HCT116 (cell line): ENCODE data around the gene FSTL4.

Experiments
- CEBPB ChIP-seq: IDR thresholded peaks from 2 replicates; pipeline ENCODE4 v1.6.1; 2012; ENCODE audit warnings: low read depth
- CTCF ChIP-seq, 3 experiments: fragments of 200-600 bp in 1 of 3; sonication (generic) in 1 of 3; IDR thresholded peaks in 2 of 3; conservative IDR thresholded peaks in 1 of 3; 2 replicates each; pipeline ENCODE4 v1.5.1; 2012 to 2017; ENCODE audit warnings: low read depth in 2 of 3, low read length in 2 of 3, antibody characterized with exemption in 1 of 3, borderline replicate concordance in 1 of 3, control low read depth in 1 of 3, mild to moderate bottlenecking in 1 of 3, mixed read lengths in 1 of 3, mixed run types in 1 of 3, moderate library complexity in 1 of 3; ENCODE audit not compliant: insufficient read depth in 1 of 3
- EZH2 ChIP-seq: fragments of 200-600 bp; sonication (generic); IDR thresholded peaks from 2 replicates; pipeline ENCODE4 v1.6.1; 2017; ENCODE audit warnings: antibody characterized with exemption, mixed run types
- EZH2phosphoT487 ChIP-seq: fragments of 200-600 bp; IDR thresholded peaks from 2 replicates; pipeline ENCODE4 v1.6.1; 2018; ENCODE audit warnings: antibody characterized with exemption, borderline replicate concordance
- JUND ChIP-seq: IDR thresholded peaks from 2 replicates; pipeline ENCODE4 v1.6.1; 2012
- MAX ChIP-seq: IDR thresholded peaks from 2 replicates; pipeline ENCODE4 v1.6.1; 2012
- POLR2A ChIP-seq: IDR thresholded peaks from 2 replicates; pipeline ENCODE4 v1.7.0; 2011; ENCODE audit warnings: borderline replicate concordance; ENCODE audit not compliant: insufficient read depth, insufficient read length; ENCODE audit errors: extremely low read depth
- POLR2AphosphoS5 ChIP-seq: IDR thresholded peaks from 2 replicates; pipeline ENCODE4 v1.6.1; 2011; ENCODE audit warnings: mild to moderate bottlenecking, low read depth, low read length, moderate library complexity
- REST ChIP-seq: IDR thresholded peaks from 2 replicates; pipeline ENCODE4 v1.6.1; 2012; ENCODE audit warnings: low read depth
- TCF7L2 ChIP-seq: IDR thresholded peaks from 2 replicates; pipeline ENCODE4 v1.7.0; 2011; ENCODE audit warnings: borderline replicate concordance, inconsistent platforms; ENCODE audit not compliant: insufficient read depth, insufficient read length; ENCODE audit errors: extremely low read depth
- YY1 ChIP-seq: IDR thresholded peaks from 2 replicates; pipeline ENCODE4 v1.6.1; 2011; ENCODE audit warnings: low read length, low read depth, moderate library complexity, mild to moderate bottlenecking; ENCODE audit not compliant: insufficient replicate concordance; ENCODE audit errors: extremely low read depth
- ZFX ChIP-seq: fragments of 450-650 bp; IDR thresholded peaks from 2 replicates; pipeline ENCODE4 v1.6.1; 2017
- ZNF274 ChIP-seq: fragments of 200-500 bp; sonication (Bioruptor generic); IDR thresholded peaks from 2 replicates; pipeline ENCODE4 v1.6.1; 2014; ENCODE audit warnings: mild to moderate bottlenecking, low read depth, low read length, inconsistent platforms

- TF ChIP-seq POLR2A (no peak), CTCF (IDR thresholded peaks at IDR 0.05 in 2 of 3, conservative IDR thresholded peaks at IDR 0.05 in 1 of 3; ENCODE audit: borderline replicate concordance in 1 of 3, insufficient read depth in 1 of 3, low read depth in 2 of 3, low read length in 2 of 3) (no peak), CEBPB (no peak), ZFX (no peak), REST (no peak), EZH2phosphoT487 (no peak), YY1 (no peak), ZNF274 (no peak), EZH2 (no peak), POLR2AphosphoS5 (no peak), TCF7L2 (no peak), MAX (no peak), JUND (no peak)
Measured at GRCh38 chr5:133232011-133232410, 380.3 kb downstream of the FSTL4 start.
